22Rv1 (cell line): Measurements from ENCODE around the gene LRSAM1.

Experiments
- CTCF ChIP-seq: fragments of 450-650 bp; IDR thresholded peaks from 2 replicates; pipeline ENCODE4 v1.5.1; 2017; ENCODE audit warnings: mild to moderate bottlenecking
- ZFX ChIP-seq: fragments of 450-650 bp; IDR thresholded peaks from 2 replicates; pipeline ENCODE4 v1.6.1; 2017; ENCODE audit warnings: antibody characterized with exemption, borderline replicate concordance

GRCh38 chr9:127506814-127507750 is 55.8 kb downstream of the LRSAM1 start:
- TF ChIP-seq CTCF (no peak), ZFX (no peak)
